SK-N-MC (cell line): ENCODE results near the gene HSPH1.

Source experiments
- EZH2 ChIP-seq: fragments of 200-600 bp; sonication (generic); IDR thresholded peaks from one replicate; pipeline ENCODE4 v1.6.1; 2017; ENCODE audit warnings: antibody characterized with exemption
- POLR2AphosphoS5 ChIP-seq: IDR thresholded peaks from 2 replicates; pipeline ENCODE4 v1.6.1; 2012; ENCODE audit warnings: mild to moderate bottlenecking, low read depth, low read length, borderline replicate concordance

- no peak for TF ChIP-seq EZH2
- TF ChIP-seq POLR2AphosphoS5: no peak
These were observed 36.8 kb upstream of the HSPH1 start for GRCh38 chr13:31198519-31198918.
